GM10847 (cell line): ENCODE results near the gene BTC.

Source experiments
- POLR2A ChIP-seq: IDR thresholded peaks from 2 replicates; pipeline ENCODE4 v1.6.1; 2011; ENCODE audit not compliant: insufficient read length; ENCODE audit errors: extremely low read depth

BTC gene

DNA sequence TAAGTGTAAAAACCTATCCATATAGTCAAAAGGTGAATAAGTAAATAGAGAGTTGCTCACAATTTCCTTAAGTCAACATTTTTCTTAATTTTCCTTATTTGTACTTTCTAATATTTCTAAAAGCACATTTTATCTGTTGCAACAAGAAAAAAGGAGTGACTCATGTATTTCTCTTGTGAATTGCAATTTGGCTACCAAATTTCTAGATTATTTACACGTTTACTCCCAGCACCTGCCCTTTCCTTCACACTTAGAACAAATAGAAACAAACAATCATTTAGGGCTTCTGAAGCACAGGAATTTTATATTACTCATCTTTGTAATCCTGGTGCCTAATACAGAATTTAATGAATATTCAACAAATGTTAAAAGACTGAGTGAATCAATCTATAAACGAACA lies 22.2 kb downstream of the BTC start:
- TF ChIP-seq POLR2A, result no peak

- TF ChIP-seq POLR2A, result no peak
Measured at GRCh38 chr4:74770226-74770910, 24.0 kb downstream of the BTC start.

DNA sequence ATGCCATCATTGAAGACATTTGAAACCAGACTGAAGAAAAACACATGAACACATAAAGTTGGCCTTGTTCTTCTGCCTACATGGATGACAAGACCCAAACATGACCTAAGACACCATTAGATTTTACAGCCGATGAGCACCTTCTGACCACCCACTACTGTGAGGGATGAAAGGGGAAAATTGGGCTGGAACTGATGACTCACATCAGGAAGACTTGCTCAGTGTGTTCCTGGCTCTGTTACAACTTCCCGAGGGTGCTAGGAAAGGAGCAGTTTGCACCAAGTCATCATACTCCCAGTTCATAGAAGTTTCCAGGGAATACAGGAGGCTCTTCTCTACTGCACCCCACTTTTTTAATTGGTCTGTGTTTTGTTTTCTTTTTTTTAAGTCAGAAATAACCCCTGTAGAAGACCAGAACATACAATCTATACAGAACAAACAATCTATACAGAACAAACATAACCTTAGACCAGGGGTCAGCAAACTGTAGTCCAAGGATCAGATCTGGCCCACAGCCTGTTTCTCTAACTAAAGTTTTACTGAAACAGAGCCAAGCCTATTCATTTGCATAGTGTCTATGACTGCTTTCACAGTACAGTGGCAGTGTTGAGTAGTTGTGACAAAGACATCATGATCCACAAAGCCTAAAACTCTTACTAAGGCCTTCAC lies 25.3 kb downstream of the BTC start:
- TF ChIP-seq POLR2A, result no peak

- TF ChIP-seq POLR2A, result no peak
Measured at GRCh38 chr4:74764119-74764518, 30.2 kb downstream of the BTC start.

DNA sequence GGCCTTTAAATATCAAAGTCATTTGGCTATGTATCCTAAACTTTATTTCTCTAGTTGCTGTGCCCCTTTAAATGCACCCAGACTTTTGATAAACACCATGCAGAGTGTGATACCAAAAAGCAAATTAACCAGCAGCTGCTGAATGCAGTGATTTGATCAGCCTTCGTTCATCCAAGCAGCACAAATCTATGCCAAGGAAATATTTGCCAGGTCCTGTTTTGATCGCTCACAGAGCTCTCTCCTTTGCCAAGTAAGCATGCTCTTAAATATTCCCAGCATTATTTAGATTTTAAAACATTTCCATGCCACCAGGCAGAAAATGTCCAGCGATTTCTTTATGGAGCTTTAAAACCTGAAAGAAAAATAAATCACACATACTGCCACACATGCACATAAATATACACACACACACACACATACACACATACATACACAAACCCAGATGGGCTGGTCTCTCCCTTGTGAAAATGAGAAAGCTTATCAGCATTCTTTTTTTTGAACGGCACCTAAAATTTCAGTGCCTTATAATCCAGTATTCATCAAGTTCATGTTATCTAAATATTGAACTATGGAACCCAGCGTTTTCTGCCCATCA lies 35.7 kb downstream of the BTC start:
- no peak for TF ChIP-seq POLR2A

GRCh38 chr4:74757136-74757535 lies 37.2 kb downstream of the BTC start:
- no peak for TF ChIP-seq POLR2A

DNA sequence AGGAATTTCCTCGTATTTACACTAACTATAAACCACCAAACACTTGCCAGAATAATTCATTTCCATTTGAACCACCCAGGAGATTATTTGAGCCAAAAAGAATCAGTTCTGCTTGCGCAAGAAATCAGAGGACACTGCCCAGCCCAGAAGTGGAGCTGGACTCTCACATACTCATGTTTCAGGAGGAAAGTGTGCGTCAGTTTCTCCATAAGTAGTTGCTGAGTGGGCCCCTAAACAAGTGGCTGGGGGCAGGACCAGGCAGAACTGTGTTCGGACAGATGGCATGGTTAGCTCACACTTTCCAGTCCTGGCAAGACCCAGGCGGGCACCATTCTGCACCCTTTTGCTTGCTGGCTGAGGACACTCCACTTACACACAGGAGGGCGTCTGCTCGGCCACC lies 38.8 kb downstream of the BTC start:
- no peak for TF ChIP-seq POLR2A

- TF ChIP-seq POLR2A, result no peak
Measured at GRCh38 chr4:74754218-74754617, 40.1 kb downstream of the BTC start.

DNA sequence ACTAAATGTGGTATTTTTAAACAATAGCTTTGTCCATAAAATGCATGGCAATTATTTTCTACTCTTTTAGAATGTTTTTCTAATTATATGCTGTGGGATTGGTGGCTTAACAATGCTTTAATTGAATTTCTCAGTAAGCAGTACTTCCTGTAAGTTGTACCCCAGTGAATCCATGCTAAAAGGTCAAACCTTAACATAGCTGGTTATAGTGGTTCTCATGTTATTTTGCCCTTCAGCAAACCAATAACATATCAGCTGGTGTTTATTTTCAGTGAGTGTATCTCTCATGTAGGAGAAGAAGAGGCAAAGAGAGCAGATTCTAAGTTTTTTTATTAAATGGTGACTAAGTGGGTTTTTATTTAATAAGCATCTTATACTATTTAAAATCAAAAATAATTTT lies 41.5 kb downstream of the BTC start:
- TF ChIP-seq POLR2A, result no peak

DNA sequence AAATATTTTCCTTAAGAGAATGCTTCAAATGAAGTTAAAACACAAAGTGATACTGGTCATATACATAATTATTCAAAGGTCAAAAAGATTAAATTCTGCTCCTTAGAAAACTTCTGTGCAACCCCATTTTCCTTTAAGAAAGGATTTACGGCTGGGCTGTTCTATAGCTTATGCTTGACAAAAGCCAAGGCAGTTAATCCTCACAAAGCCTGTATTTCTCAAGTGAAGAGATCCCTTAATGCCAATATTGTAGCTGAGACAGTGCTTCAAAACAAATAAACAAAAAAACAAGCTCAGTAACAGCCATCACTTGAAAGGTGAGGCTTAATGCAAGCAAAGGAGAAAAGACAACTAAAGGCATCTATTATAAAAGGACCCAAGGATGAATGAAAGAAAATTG lies 42.5 kb downstream of the BTC start:
- no peak for TF ChIP-seq POLR2A

DNA sequence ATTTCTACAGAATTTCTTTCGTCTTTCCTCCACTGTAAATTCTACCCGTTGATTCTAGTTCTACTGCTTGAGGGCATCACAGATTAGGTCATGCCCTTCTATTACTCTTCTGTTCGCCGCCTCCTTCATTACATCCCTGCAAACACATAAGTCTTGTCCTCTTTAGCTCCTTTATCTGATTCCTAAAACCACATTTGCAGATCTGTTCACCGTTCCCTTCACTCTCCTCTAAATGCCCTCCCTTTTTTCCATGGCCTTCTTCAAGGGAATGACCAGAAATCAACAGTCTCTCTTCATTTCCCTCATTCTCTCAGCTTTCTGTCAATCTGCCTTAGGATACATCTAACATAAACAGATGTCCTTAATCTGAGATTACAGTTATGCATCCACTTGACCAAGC lies 43.1 kb downstream of the BTC start:
- no peak for TF ChIP-seq POLR2A

- no peak for TF ChIP-seq POLR2A
Measured at GRCh38 chr4:74742185-74742584, 52.1 kb downstream of the BTC start.

GRCh38 chr4:74738464-74739143 lies 55.7 kb downstream of the BTC start:
- no peak for TF ChIP-seq POLR2A

GRCh38 chr4:74734995-74735394 lies 59.3 kb downstream of the BTC start:
- TF ChIP-seq POLR2A, result no peak

DNA sequence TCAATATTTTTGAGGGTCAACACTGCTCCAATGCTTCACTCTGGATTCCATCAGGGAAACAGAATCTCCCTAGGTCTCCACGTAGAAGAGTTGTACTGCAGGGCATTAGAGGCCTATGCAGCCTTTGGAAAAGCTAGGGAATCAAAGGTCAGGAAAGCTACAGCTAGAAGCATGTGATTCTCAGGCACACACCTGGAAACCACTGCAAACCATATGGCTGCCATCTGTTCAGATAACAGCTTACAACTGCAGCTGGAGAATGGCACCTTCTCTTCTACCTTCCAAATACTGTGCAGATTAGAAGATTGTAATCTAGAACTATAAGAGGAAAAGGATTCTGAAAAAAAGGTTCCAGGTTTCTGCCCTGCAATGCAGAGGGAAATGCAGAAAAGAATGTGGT lies 60.6 kb downstream of the BTC start:
- TF ChIP-seq POLR2A, result no peak

DNA sequence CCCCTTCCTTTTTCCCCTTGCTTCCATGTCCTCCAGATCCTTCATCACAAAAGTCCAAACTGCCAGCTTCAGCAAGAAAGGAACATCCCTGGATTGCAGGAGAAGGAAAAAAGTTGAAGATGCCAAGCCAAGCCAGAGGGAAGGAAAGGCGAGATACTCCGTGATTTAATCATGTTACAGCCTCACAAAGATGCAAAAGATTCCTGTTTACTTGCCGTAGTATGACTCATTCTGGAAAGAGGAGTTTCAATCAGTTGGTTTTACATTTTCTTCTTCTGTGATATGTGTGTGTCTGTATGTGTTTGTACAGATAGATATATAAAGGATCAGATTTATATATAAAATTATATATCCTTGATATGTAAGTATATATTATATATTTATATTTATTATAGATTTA lies 69.3 kb downstream of the BTC start:
- TF ChIP-seq POLR2A, result no peak

- no peak for TF ChIP-seq POLR2A
Measured at GRCh38 chr4:74716436-74716765, 77.9 kb downstream of the BTC start.
